Measurements from ENCODE around the gene PRXL2A. TPM values are rescaled to one million over a fixed set of nuclear protein-coding genes. Genes with fewer than 3 reads are reported as not detected.

The PRXL2A gene
- total and polyA plus RNA-seq, 3 experiments from 2014 or later, result 8.1 to 9.4 (median 8.3) TPM

DNA sequence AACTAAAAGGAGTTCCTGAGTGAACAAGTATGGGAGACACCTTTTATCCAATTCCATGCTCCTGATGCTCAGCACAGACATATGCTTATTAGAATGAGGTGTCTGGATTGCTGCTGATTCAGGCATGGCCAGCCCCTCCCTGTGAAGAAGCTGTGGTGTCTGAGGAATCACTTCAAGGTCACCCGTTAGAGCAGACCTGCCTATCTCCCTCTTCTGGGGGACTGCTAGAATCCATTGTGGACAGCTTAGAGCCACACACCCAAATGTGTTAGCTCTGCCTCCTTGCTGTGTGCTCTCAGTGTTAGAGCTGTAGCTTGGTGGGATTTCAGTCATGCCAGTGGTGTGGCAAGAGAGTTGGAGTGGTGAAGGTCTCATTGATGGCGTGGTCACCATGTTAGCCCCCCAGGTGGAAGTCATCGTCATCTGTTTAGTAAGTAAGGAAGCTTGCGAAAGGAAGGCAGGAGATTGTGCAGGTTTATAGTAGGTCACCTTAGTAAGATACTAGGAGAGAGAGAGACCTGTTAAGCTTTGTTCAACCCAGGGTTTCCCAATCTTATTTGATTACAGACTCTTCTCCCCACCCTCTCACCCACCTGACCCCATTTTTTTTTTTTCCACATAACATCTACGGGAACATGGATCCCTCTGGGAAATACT is 12.8 kb downstream of the PRXL2A start:
- H3K9me3 ChIP-seq (ENCODE audit: low read length), result no peaks in the 10 kb centered on the region
- H3K4me3 ChIP-seq (ENCODE audit: low read length), result no peak overlapping the region
- H3K4me1 Mint-ChIP-seq, result no peaks in the 10 kb centered on the region
- ChIA-PET CTCF (interaction anchor here (1.3 to 2.7 kb wide), 3 partner anchors 13 to 84 kb away, joined by 3 to 9 read pairs (median 5); partner anchors contain the start of gene PRXL2A), POLR2A (no interaction called here)
- no peak overlapping the region for H3K27ac Mint-ChIP-seq
- H3K9me3 Mint-ChIP-seq, result no peaks in the 10 kb centered on the region
- peaks cover 0 to 3% of the 10 kb centered on the region in 2 donors for H3K27me3 Mint-ChIP-seq
- no peak overlapping the region for H3K4me3 Mint-ChIP-seq
- H3K36me3 Mint-ChIP-seq, result peaks cover 0 to 11% (median 0%) of the 10 kb centered on the region in 3 donors
- no peaks in the 10 kb centered on the region for H3K4me1 ChIP-seq (ENCODE audit: insufficient read depth, low read length)
- no peak overlapping the region for H3K27ac ChIP-seq (ENCODE audit: low read depth, low read length)
- H3K27me3 ChIP-seq (ENCODE audit: insufficient read depth, low read length, poor library complexity, severe bottlenecking), result no peaks in the 10 kb centered on the region
- no peak for DNase-seq
- H3K36me3 ChIP-seq (ENCODE audit: insufficient read depth, low read length), result no peaks in the 10 kb centered on the region

DNA sequence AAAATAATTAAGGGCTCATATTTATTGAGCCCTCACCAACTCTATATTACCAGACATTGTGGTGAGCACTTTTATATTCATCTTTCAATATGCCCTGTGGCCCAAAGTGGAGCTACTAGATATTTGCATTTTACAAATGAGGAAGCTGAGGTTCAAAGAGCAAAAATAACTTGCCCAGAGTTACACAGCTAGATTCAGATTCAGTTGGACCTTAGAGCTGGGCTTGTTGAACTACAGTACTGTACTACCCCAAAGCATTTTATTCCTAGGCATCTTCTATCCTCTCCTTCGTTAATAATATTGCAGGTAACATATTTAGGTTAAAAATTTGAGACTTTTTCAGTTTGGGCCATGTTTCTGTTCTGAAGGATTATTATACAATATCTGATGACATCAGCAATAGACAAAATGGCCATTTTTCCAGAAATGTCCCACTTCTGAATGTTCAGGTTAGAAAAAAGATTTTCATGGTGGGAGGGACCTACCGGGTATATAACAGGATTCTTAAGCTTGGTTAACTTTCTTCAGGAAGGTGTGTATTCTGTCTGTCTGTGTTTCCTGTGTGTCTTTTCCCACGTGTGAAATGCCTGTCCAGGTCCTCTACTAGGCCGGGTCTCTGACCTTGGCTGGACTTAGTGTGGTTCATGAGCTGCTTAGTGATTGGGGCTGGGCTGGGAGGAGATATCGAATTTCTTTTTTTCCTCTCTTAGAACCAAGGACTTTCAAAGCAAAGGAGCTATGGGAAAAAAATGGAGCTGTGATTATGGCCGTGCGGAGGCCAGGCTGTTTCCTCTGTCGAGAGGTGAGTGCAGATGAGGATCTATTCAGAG is 13.6 kb downstream of the PRXL2A start:
- H3K4me3 Mint-ChIP-seq, result no peak overlapping the region
- no peaks in the 10 kb centered on the region for H3K9me3 Mint-ChIP-seq
- Histone ChIP-seq H3K36me3 (ENCODE audit: insufficient read depth, low read length) (no peaks in the 10 kb centered on the region), H3K9me3 (ENCODE audit: low read length) (no peaks in the 10 kb centered on the region), H3K4me1 (ENCODE audit: insufficient read depth, low read length) (no peaks in the 10 kb centered on the region), H3K4me3 (ENCODE audit: low read length) (no peak overlapping the region), H3K27me3 (ENCODE audit: insufficient read depth, low read length, poor library complexity, severe bottlenecking) (no peaks in the 10 kb centered on the region), H3K27ac (ENCODE audit: low read depth, low read length) (no peak overlapping the region)
- H3K27me3 Mint-ChIP-seq, result peaks cover 0 to 3% of the 10 kb centered on the region in 2 donors
- ChIA-PET CTCF (interaction anchor here (0.6 to 2.7 kb wide), 4 partner anchors 8 to 84 kb away, joined by 3 to 9 read pairs (median 4); partner anchors contain the start of gene PRXL2A), POLR2A (no interaction called here)
- peak overlapping the region in 1 of 8 donors; percentile 66 for H3K27ac Mint-ChIP-seq
- H3K4me1 Mint-ChIP-seq, result no peaks in the 10 kb centered on the region
- peaks cover 0 to 13% (median 0%) of the 10 kb centered on the region in 3 donors for H3K36me3 Mint-ChIP-seq
- DNase-seq, result no peak

DNA sequence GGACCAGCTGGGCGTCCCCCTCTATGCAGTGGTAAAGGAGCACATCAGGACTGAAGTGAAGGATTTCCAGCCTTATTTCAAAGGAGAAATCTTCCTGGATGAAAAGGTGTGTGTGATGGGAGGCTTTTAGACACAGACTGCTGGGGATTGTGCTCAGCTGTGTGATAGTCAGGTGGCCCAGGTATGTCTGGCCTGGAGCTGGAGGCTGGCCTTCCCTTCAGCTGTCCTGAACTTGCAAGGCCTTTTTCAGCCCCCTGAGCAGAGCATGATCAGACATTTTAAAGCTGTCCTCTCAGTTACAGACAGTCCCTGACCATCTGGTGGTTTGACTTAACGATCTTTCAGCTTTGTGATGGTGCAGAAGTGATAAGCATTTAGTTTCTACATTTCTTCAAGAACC is 17.6 kb downstream of the PRXL2A start:
- DNase-seq, result no peak
- Mint-ChIP-seq H3K9me3 (no peaks in the 10 kb centered on the region), H3K4me3 (no peak overlapping the region), H3K36me3 (peaks cover 4 to 23% (median 5%) of the 10 kb centered on the region in 3 donors), H3K27me3 (peaks cover 0 to 2% of the 10 kb centered on the region in 2 donors), H3K4me1 (no peaks in the 10 kb centered on the region), H3K27ac (no peak overlapping the region)
- no peak overlapping the region for H3K4me3 ChIP-seq (ENCODE audit: low read length)
- no peaks in the 10 kb centered on the region for H3K27me3 ChIP-seq (ENCODE audit: insufficient read depth, low read length, poor library complexity, severe bottlenecking)
- ChIA-PET POLR2A (no interaction called here), CTCF (interaction anchor here (0.8 to 1.5 kb wide), 2 partner anchors 19 to 80 kb away, joined by 3 to 9 read pairs; no protein-coding TSS in a partner anchor)
- H3K4me1 ChIP-seq (ENCODE audit: insufficient read depth, low read length), result no peaks in the 10 kb centered on the region
- H3K9me3 ChIP-seq (ENCODE audit: low read length), result no peaks in the 10 kb centered on the region
- H3K36me3 ChIP-seq (ENCODE audit: insufficient read depth, low read length), result no peaks in the 10 kb centered on the region
- H3K27ac ChIP-seq (ENCODE audit: low read depth, low read length), result no peak overlapping the region

DNA sequence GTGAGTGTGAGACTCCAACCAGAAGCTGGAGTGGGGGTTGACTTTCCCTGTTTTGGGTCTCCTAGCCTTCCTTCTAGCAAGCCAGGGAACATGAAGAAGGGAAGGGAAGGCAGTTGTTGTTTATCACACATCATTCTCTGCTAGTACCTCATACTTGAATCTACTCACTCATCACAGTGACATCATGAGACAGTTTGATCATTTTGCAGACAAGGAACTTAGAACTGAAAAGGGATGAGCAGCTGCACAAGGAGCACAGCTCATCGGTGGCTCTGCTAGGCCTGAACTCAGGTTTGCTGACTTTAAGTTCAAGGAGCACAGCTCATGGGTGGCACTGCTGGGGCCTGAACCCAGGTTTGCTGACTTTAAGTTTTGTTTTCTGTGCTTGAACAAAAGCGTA is 19.2 kb downstream of the PRXL2A start:
- H3K4me1 ChIP-seq (ENCODE audit: insufficient read depth, low read length), result no peaks in the 10 kb centered on the region
- H3K4me3 ChIP-seq (ENCODE audit: low read length), result no peak overlapping the region
- Mint-ChIP-seq H3K27ac (peak overlapping the region in 1 of 8 donors; percentile 31), H3K27me3 (no peaks in the 10 kb centered on the region), H3K4me3 (no peak overlapping the region), H3K36me3 (peaks cover 5 to 24% (median 7%) of the 10 kb centered on the region in 3 donors), H3K9me3 (no peaks in the 10 kb centered on the region), H3K4me1 (no peaks in the 10 kb centered on the region)
- no peak for DNase-seq
- no peak overlapping the region for H3K27ac ChIP-seq (ENCODE audit: low read depth, low read length)
- no peaks in the 10 kb centered on the region for H3K27me3 ChIP-seq (ENCODE audit: insufficient read depth, low read length, poor library complexity, severe bottlenecking)
- H3K36me3 ChIP-seq (ENCODE audit: insufficient read depth, low read length), result no peaks in the 10 kb centered on the region
- H3K9me3 ChIP-seq (ENCODE audit: low read length), result no peaks in the 10 kb centered on the region
- ChIA-PET POLR2A (no interaction called here), CTCF (interaction anchor here (1.5 kb wide), 1 partner anchor 17 kb away, joined by 9 read pairs; no protein-coding TSS in a partner anchor)

DNA sequence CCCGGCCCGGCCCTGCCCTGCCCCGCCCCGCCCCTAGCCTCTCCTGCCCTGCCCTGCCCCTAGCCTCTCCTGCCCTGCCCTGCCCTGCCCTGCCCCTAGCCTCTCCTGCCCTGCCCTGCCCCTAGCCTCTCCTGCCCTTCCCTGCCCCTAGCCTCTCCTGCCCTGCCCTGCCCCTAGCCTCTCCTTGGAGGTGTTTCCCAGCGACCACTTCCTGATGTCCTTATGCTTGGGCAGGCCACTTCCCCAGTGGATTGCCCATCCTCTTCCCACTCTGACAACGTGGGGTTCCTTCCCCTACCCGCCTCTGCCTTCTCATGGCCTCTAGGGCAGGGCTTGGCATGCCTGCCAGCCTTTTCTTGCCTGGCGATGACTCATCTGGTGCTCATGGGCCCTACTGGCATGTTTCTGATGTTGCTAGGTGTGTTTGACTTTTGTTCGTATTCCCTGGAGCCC is 21.2 kb downstream of the PRXL2A start:
- Histone ChIP-seq H3K36me3 (ENCODE audit: insufficient read depth, low read length) (no peaks in the 10 kb centered on the region), H3K9me3 (ENCODE audit: low read length) (no peaks in the 10 kb centered on the region), H3K4me1 (ENCODE audit: insufficient read depth, low read length) (no peaks in the 10 kb centered on the region), H3K4me3 (ENCODE audit: low read length) (no peak overlapping the region), H3K27me3 (ENCODE audit: insufficient read depth, low read length, poor library complexity, severe bottlenecking) (no peaks in the 10 kb centered on the region), H3K27ac (ENCODE audit: low read depth, low read length) (no peak overlapping the region)
- POLR2A ChIA-PET, result no interaction called here
- Mint-ChIP-seq H3K9me3 (no peaks in the 10 kb centered on the region), H3K4me1 (no peaks in the 10 kb centered on the region), H3K4me3 (no peak overlapping the region), H3K27ac (no peak overlapping the region), H3K27me3 (no peaks in the 10 kb centered on the region), H3K36me3 (peaks cover 5 to 21% (median 9%) of the 10 kb centered on the region in 3 donors)
- CTCF ChIA-PET, result interaction anchor here (1.8 kb wide), 1 partner anchor 76 kb away, joined by 5 read pairs; no protein-coding TSS in a partner anchor
- DNase-seq, result no peak

DNA sequence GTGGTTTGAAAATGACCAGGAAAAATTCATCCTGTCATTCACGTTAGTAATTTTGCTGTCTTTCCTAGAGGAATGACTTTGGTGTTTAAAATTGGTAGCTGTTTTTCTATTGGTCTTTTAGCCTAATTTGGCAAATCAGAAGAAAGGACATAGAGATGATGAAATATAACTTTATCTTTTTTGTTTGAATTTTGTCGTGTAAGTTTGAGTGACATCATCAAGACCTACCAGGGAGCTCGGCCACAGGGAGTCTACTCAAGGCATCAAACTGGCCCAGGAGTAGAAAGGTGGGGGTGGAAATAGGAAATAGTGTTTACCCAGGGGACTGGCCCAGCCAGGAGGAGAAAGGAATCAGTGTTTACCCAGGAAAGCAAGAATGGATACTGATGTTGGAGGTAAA is 24.8 kb downstream of the PRXL2A start:
- H3K4me3 ChIP-seq (ENCODE audit: low read length), result no peak overlapping the region
- no peak for DNase-seq
- H3K4me3 Mint-ChIP-seq, result no peak overlapping the region
- peaks cover 3% of the 10 kb centered on the region for H3K27me3 ChIP-seq (ENCODE audit: insufficient read depth, low read length, poor library complexity, severe bottlenecking)
- H3K36me3 ChIP-seq (ENCODE audit: insufficient read depth, low read length), result no peaks in the 10 kb centered on the region
- no peak overlapping the region for H3K27ac ChIP-seq (ENCODE audit: low read depth, low read length)
- H3K4me1 ChIP-seq (ENCODE audit: insufficient read depth, low read length), result no peaks in the 10 kb centered on the region
- H3K36me3 Mint-ChIP-seq, result peaks cover 0 to 7% (median 5%) of the 10 kb centered on the region in 3 donors
- no peaks in the 10 kb centered on the region for H3K9me3 ChIP-seq (ENCODE audit: low read length)
- H3K27me3 Mint-ChIP-seq, result peaks cover 8 to 13% of the 10 kb centered on the region in 2 donors
- ChIA-PET CTCF (interaction anchor here (0.8 to 19.3 kb wide), 3 partner anchors 11 to 73 kb away, joined by 3 to 450 read pairs (median 7); no protein-coding TSS in a partner anchor), POLR2A (no interaction called here)
- no peak overlapping the region for H3K27ac Mint-ChIP-seq
- no peaks in the 10 kb centered on the region for H3K4me1 Mint-ChIP-seq
- H3K9me3 Mint-ChIP-seq, result no peaks in the 10 kb centered on the region

DNA sequence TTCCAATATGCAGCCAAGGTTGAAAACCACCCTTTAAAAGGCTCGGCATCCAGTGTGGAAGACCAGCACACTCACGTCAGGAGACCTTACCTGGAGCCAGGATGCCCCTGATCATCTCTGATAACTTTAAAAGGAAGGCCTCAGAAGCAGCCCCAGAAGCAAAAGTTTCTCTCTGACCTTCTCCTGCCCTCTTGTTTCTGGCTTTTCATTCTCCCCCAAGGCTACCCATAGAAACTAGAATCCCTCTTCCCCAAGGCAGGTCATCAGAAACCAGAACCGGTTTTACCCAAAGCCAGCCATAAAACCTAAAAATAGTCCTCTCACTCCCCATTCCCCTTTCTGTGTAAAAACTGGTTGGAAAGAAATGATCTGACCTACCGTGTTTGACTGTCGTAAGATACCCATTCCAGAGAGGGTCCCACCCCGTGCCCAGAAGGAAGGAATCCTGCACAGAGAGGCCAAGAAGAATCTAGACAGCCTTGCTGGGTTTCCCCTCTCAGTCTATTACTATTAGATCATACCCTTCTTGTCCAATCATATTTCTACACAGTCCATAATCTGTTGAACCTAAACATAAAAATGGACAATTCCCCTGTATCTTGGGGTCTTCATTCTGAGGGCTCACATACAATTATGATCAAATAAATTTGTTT is 28.2 kb downstream of the PRXL2A start:
- Histone ChIP-seq H3K9me3 (ENCODE audit: low read length) (no peaks in the 10 kb centered on the region), H3K36me3 (ENCODE audit: insufficient read depth, low read length) (no peaks in the 10 kb centered on the region), H3K27me3 (ENCODE audit: insufficient read depth, low read length, poor library complexity, severe bottlenecking) (peaks cover 3% of the 10 kb centered on the region), H3K4me1 (ENCODE audit: insufficient read depth, low read length) (no peaks in the 10 kb centered on the region), H3K27ac (ENCODE audit: low read depth, low read length) (no peak overlapping the region), H3K4me3 (ENCODE audit: low read length) (no peak overlapping the region)
- Mint-ChIP-seq H3K4me1 (no peaks in the 10 kb centered on the region), H3K4me3 (peak overlapping the region in 1 of 7 donors; percentile 19), H3K27me3 (peaks cover 9 to 18% of the 10 kb centered on the region in 2 donors), H3K9me3 (no peaks in the 10 kb centered on the region), H3K36me3 (peaks cover 0 to 4% (median 4%) of the 10 kb centered on the region in 3 donors), H3K27ac (peak overlapping the region in 1 of 8 donors; percentile 24)
- ChIA-PET POLR2A (no interaction called here), CTCF (interaction anchor here (19.3 kb wide), 1 partner anchor 69 kb away, joined by 450 read pairs; no protein-coding TSS in a partner anchor)
- DNase-seq, result no peak
